Erythroblast (primary cell): ENCODE measurements around the gene AGPS.

Source experiments
- GATA1 ChIP-seq: IDR thresholded peaks from 2 replicates; pipeline ENCODE4 v1.6.1; 2011; ENCODE audit warnings: low read depth, mild to moderate bottlenecking, control low read depth, low read length, moderate library complexity
- POLR2A ChIP-seq: IDR thresholded peaks from 2 replicates; pipeline ENCODE4 v1.6.1; 2011; ENCODE audit warnings: mild to moderate bottlenecking, low read length

- no peak for TF ChIP-seq POLR2A
- TF ChIP-seq GATA1: no peak
Measured at GRCh38 chr2:177579486-177580036, 187.0 kb downstream of the AGPS start.
